ENCODE results near the gene RAD21L1.

Gene RAD21L1

GRCh38 chr20:1267161-1267560, 41.3 kb downstream of the RAD21L1 start:
- in situ Hi-C loops (cut with HindIII; ENCODE audit: low sequenced_read_pairs): no loop called here
- TF ChIP-seq CTCF (IDR thresholded peaks at IDR 0.05; ENCODE audit: low read depth, low read length): no peak
- H3K4me3 ChIP-seq (ENCODE audit: low read depth, low read length): peak overlapping the region; percentile 62
- no peak for DNase-seq (ENCODE audit: low read depth, low spot score)

GRCh38 chr20:1267809-1268374, 42.0 kb downstream of the RAD21L1 start:
- H3K4me3 ChIP-seq (ENCODE audit: low read depth, low read length): no peak overlapping the region
- DNase-seq (ENCODE audit: low read depth, low spot score): no peak
- TF ChIP-seq CTCF (IDR thresholded peaks at IDR 0.05; ENCODE audit: low read depth, low read length): no peak
- in situ Hi-C loops (cut with HindIII; ENCODE audit: low sequenced_read_pairs): no loop called here

- in situ Hi-C loops (cut with HindIII; ENCODE audit: low sequenced_read_pairs): no loop called here
- TF ChIP-seq CTCF (IDR thresholded peaks at IDR 0.05; ENCODE audit: low read depth, low read length): no peak
- H3K4me3 ChIP-seq (ENCODE audit: low read depth, low read length): no peak overlapping the region
- DNase-seq (ENCODE audit: low read depth, low spot score): no peak
These were observed 43.4 kb downstream of the RAD21L1 start for GRCh38 chr20:1269235-1269634.

- in situ Hi-C loops (cut with HindIII; ENCODE audit: low sequenced_read_pairs): no loop called here
- no peak for TF ChIP-seq CTCF (IDR thresholded peaks at IDR 0.05; ENCODE audit: low read depth, low read length)
These were observed 44.0 kb downstream of the RAD21L1 start for GRCh38 chr20:1269850-1270249.

GRCh38 chr20:1272368-1273100, 46.7 kb downstream of the RAD21L1 start:
- in situ Hi-C loops (cut with HindIII; ENCODE audit: low sequenced_read_pairs): no loop called here
- no peak for TF ChIP-seq CTCF (IDR thresholded peaks at IDR 0.05; ENCODE audit: low read depth, low read length)
- H3K4me3 ChIP-seq (ENCODE audit: low read depth, low read length): no peak overlapping the region
- no peak for DNase-seq (ENCODE audit: low read depth, low spot score)

More at GRCh38 chr20:1269850-1270249, 44.0 kb downstream of the RAD21L1 start:
- DNase-seq (ENCODE audit: low read depth, low spot score): no peak
- H3K4me3 ChIP-seq (ENCODE audit: low read depth, low read length): no peak overlapping the region

GRCh38 chr20:1273366-1273765, 47.5 kb downstream of the RAD21L1 start:
- no peak for DNase-seq (ENCODE audit: low read depth, low spot score)
- no peak for TF ChIP-seq CTCF (IDR thresholded peaks at IDR 0.05; ENCODE audit: low read depth, low read length)
- in situ Hi-C loops (cut with HindIII; ENCODE audit: low sequenced_read_pairs): no loop called here
- no peak overlapping the region for H3K4me3 ChIP-seq (ENCODE audit: low read depth, low read length)
